ENCODE data around the gene JAK3.
"Not testable (repeated sequence)": the region's sequence is repeated elsewhere in the genome, so short reads cannot be mapped to it uniquely, and the experiment has no call there.

JAK3 gene

GRCh38 chr19:17802137-17802858, 45.5 kb downstream of the JAK3 start:
- no peak for DNase-seq

GRCh38 chr19:17798599-17798998, 49.2 kb downstream of the JAK3 start:
- DNase-seq: not testable (repeated sequence)

DNA sequence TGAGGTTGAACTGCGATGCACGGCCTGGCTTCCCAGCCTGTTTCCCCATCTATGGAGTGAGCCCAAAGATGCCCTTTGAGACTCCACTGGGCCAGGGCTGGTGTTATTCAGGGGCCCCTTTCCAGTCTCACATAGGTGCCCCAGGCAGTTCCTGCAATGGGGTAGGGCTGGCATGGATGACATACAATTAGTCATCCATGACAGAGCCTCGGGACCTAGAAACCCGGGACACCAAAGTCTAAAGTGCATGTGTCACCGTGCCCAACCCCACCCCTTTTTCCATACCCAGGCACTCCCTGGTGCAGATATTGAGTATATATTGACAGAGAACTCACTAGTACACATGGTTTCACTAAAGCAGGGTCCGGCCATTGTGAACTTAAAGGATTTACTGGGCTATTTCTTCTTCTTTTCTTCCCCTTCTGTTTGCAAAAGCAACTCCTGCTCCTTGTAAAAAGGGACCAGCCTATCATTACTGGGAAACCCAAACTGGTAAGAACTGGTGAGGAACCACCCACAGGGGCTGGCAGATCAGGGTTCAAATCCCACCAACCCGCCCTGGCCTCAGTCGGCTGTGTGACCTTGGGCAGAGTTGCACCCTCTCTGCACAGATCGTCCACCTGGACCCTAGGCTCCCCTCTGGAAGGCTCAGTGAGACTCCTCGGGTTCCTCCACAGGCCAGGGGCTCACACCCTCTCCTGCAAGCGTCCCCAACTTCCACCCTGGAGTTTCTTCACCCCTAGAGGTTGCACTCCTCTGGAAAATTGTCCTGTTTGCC, 50.2 kb downstream of the JAK3 start:
- peak in 1 of 5 experiments; percentile 35 for DNase-seq

- DNase-seq: no peak
Measured at GRCh38 chr19:17796838-17797423, 50.9 kb downstream of the JAK3 start.

DNA sequence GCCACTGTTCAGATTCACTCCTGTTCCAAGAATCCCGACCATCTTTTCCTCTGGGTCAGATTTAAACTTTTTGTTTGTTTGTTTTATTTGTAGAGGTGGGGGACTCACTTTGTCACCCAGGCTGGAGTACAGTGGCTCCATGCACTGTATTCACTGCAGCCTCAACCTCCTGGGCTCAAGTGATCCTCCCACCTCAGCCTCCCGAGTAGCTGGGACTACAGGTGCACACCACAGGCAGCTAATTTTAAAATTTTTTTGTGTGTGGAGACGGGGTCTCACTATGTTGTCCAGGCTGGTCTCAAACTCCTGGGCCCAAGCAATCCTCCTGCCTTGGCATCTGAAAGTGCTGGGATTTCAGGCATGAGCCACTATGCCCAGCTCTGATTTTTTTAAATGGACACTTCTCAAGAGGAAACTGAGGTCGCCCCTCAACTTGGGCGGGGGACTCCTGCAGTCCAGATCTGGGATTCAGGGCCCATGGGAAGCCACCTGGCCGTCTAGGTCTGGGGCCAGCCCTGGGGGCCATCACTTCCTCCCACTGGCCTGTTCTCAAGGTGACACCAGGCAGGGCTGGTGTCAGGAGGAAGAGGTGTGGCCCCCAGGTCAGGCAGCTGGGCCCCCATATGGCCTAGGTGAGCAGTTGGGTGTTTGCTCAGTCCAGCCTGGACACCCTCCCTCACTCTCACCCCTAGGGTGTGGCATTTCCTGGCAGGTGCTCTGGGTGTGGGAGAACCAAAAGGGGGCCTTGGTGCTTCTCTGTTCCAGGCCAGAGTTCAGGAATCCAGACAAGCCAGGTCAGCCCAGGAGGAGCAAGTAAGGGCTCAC, 51.6 kb downstream of the JAK3 start:
- no peak for DNase-seq

DNA sequence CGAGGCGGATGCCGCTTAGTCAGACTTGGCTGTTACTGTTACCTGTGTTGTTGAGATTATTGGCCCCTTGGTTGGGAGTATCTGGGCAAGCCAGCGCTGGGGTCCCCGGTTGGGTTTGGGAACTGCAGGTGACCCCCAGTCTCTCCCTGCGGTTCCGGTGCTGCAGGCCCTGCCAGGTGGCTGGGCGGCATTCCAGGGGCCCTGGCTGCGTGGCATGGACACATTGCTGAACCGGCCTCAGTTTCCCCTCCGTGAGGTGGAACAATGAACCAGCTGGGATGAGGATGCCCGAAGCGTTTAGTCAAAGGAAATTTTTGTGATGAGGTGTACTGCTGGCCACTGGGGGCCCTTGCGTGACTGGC, 52.3 kb downstream of the JAK3 start:
- DNase-seq: no peak

GRCh38 chr19:17794731-17795494, 52.9 kb downstream of the JAK3 start, which contains the start of gene B3GNT3:
B3GNT3 (plus strand) TSS chr19:17795138; CDS start chr19:17807808, 12,670 bp downstream.
- DNase-seq: no peak

DNA sequence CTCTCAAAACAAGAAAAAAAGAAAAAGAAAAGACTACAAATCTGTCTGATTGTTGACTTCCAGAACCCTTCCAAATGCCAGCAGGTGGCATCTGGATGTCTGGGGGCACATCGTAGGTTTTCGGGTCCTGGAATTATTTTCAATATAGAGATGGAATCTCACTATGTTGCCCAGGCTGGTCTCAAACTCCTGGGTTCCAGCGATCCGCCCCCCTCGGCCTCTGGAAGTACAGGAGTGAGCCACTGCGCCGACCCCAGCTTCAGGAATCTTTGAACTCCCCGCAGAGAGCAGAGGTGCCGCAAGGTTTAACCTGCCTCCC, 53.4 kb downstream of the JAK3 start:
- no peak for DNase-seq

DNA sequence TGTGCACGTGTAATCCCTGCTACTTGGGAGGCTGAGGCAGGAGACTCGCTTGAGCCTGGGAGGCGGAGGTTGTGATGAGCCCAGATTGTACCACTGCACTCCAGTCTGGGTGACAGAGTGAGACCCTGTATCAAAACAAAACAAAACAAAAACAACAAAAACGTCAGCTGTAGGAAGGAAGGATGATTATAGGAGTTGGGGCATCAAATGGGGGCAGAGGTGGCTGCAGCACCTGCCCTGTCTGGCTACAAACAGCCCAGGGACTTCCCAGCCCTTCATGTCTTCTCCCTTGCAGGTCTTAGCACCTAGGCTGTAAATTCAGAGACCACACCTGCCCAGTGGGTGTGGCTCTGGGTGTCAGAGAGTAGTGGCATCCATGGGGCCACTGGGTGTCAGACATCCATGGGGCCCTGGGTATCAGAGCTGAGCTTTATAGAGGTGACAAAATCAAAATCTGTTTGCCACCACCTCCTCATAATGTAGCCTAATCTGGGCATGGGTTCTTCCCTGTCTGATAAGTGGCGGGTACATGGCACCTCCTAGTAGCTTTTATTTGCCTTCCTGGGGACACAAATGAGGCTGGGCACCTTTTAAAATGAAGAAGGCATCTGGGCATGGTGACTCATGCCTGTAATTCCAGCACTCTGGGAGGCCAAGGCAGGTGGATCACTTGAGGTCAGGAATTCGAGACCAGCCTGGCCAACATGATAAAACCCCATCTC, 57.6 kb downstream of the JAK3 start:
- DNase-seq: no peak

DNA sequence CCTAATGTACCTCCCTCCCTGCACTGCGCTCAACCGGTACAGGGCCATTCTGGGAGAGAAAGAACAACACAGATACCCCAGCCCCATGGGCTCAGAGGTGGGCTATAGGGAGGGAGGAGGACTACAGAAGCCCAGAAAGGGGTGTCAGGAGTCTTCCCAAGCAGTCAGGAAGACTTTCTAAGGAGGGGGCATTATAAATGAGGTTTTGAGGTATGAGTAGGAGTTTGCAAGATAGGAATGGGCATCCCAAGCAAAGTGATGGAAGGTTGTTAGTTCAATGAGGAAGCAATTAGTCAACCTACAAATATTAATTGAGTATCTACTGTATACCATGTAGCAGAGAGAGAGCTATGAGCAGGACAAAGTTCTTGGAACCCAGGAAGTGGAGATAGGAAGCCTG, 59.1 kb downstream of the JAK3 start:
- no peak for DNase-seq

DNA sequence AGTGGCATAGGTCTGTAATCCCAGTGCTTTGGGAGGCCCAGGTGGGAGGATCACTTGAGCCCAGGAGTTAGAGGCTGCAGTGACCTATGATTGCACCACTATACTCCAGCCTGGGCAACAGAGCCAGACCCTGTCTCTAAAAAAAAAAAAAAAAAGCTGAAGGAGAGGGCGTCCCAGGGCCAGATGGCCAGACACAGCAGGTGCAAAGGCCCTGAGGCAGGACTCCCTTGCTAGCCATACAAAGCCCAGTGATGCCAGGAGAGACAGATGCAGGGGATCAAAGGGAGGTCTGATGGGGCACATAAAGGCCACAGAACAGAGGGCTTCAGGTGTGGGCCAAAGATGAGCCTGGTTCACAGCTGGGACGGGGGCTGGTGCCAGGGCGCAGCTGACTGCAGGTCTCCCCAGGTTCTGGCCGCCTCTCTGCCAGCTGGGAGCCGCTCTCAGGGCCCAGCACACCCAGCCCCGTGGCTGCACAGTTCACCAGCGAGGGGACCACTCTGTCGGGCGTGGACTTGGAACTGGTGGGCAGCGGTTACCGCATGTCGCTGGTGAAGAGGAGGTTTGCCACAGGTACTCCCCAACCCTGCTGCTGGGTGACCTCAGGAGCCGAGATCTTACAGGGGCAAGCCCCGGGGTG, 60.4 kb downstream of the JAK3 start:
- no peak for DNase-seq

DNA sequence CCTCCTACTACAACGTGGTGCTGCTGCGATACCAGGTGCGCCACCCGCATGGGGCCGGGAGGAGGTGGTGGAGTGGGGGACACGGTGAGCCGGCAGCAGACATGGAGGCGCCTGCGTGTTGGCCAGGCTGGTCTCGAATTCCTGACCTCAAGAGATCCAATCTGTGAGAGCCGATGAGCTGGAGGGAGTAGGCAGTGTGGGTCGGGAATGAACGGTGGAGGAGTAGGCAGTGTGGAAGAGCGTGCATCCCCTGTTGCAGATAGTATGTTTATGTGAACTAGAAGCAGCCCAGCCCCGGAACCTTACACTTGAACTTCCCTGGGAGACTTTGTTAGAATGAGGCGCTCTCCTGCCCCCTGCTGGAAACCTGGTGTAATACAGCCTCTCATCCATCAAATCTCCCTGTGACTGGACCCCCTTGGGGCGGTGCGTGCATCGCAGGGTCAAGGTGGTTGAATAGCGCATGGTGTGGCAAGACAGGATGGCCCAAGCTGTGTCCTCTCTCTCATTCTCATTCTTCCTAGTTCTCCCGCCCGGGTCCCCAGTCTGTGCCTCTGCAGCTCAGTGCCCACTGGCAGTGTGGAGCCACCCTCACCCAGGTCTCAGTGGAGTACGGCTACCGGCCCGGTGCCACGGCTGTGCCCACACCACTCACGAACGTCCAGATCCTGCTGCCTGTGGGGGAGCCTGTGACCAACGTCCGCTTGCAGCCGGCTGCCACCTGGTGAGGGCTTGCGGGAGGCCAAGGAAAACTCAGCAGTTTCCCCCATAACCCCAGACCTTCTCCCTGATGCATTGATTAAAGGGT, 63.4 kb downstream of the JAK3 start:
- DNase-seq: peak; percentile 32 to 69 (median 57)

GRCh38 chr19:17783721-17784120, 64.1 kb downstream of the JAK3 start:
- not testable (repeated sequence) for DNase-seq

GRCh38 chr19:17780781-17781180, 67.0 kb downstream of the JAK3 start:
- DNase-seq: no peak

DNA sequence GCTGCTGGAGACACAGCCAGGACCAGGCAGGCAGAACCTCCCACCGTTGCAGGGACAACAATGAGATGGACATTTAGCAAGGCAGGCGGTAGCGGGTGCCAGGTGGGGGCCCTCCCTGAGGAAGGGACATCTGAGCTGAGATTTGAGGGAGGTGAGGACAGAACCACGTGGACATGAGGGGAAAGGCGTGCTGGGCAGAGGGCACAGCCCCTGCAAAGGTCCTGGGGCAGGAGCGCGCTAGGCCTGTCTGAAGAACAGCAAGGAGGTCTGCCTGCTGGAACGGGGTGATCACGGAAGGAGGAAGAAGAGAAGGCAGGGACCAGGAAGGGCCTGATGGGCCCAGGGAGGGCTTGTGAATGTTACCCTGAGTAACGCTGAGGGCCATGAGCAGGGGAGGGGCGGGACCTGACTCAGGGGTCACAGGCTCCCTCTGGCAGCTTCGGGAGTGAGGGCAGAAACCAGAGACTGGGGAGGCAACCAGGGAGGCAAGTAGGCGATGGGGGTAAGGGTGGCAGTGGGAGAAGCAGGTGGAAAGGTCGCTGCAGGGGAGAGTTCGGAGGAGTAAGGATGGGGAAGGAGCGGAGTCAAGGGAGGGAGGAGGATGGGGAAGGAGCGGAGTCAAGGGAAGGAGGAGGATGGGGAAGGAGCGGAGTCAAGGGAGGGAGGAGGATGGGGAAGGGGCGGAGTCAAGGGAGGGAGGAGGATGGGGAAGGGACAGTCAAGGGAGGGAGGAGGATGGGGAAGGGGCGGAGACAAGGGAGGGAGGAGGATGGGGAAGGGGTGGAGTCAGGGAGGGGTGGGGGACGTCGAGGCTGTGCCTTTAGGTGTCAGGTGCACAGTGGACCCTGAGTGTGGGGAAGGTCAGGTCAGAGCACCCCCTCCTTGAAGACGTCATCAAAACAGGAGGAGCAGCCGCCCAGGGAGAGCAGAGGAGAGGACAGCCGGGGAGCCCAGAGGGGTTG, 68.5 kb downstream of the JAK3 start:
- no peak for DNase-seq

GRCh38 chr19:17778251-17778967, 69.4 kb downstream of the JAK3 start:
- DNase-seq: peak in 2 of 5 experiments; percentile 21 to 34

DNA sequence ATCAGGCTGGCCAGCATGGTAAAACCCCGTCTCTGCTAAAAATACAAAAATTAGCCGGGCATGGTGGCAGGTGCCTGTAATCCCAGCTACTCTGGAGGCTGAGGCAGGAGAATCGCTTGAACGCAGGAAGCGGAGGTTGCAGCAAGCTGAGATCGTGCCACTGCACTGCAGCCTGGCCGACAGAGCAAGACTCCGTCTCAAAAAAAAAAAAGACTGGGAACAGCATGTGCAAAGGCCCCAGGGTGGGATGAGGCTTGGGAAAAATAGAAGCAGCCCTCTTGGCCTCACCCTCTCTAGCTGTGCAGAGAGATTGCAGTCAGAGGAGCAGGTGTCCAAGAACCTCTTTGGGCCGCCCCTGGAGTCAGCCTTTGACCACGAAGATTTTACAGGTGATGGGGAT, 69.9 kb downstream of the JAK3 start:
- DNase-seq: not testable (repeated sequence)
